GM12878 (cell line): Measurements from ENCODE around the gene RAB44. TPM values are rescaled to one million over a fixed set of nuclear protein-coding genes. Genes with fewer than 3 reads are reported as not detected.

Experiments used
- BHLHE40 ChIP-seq, 2 experiments: fragments of 450-650 bp in 1 of 2; IDR thresholded peaks; 2 replicates each; pipeline ENCODE4 v1.6.1; 2011 to 2017; ENCODE audit warnings: low read depth in 2 of 2, borderline replicate concordance in 1 of 2, improper control_type of control experiment in 1 of 2, low read length in 1 of 2, mild to moderate bottlenecking in 1 of 2
- CBX3 ChIP-seq: fragments of 200-600 bp; sonication (generic); IDR thresholded peaks from 2 replicates; pipeline ENCODE4 v1.6.1; 2016; ENCODE audit warnings: low read depth, borderline replicate concordance
- CBX5 ChIP-seq: sonication (generic); IDR thresholded peaks from 2 replicates; pipeline ENCODE4 v1.6.1; 2016; ENCODE audit warnings: low read depth, moderate library complexity, mild to moderate bottlenecking, inconsistent platforms
- CHD1 ChIP-seq: IDR thresholded peaks from 2 replicates; pipeline ENCODE4 v1.6.1; 2012; ENCODE audit warnings: low read depth, low read length, improper control_type of control experiment
- CHD2 ChIP-seq: IDR thresholded peaks from 2 replicates; pipeline ENCODE4 v1.6.1; 2011; ENCODE audit warnings: low read depth, low read length, improper control_type of control experiment, borderline replicate concordance
- E2F4 ChIP-seq: IDR thresholded peaks from 2 replicates; pipeline ENCODE4 v1.6.1; 2012; ENCODE audit warnings: low read depth, low read length, improper control_type of control experiment
- EED ChIP-seq: sonication (generic); IDR thresholded peaks from 2 replicates; pipeline ENCODE4 v1.6.1; 2016; ENCODE audit warnings: antibody characterized with exemption, low read depth
- GABPA ChIP-seq: IDR thresholded peaks from 2 replicates; pipeline ENCODE4 v1.6.1; 2014; ENCODE audit warnings: antibody characterized with exemption, low read depth, mild to moderate bottlenecking, inconsistent platforms
- HCFC1 ChIP-seq: fragments of 150-350 bp; IDR thresholded peaks from 2 replicates; pipeline ENCODE4 v1.6.1; 2014; ENCODE audit warnings: low read length
- MAX ChIP-seq: IDR thresholded peaks from 2 replicates; pipeline ENCODE4 v1.6.1; 2012; ENCODE audit warnings: low read depth, low read length, improper control_type of control experiment
- MEF2B ChIP-seq: fragments of 450-650 bp; IDR thresholded peaks from 2 replicates; pipeline ENCODE4 v1.6.1; 2018; ENCODE audit warnings: mild to moderate bottlenecking, moderate library complexity; ENCODE audit not compliant: partially characterized antibody, poor library complexity, severe bottlenecking
- MTA3 ChIP-seq: IDR thresholded peaks from 2 replicates; pipeline ENCODE4 v1.6.1; 2012; ENCODE audit warnings: low read length, inconsistent platforms, borderline replicate concordance
- NBN ChIP-seq: fragments of 450-650 bp; IDR thresholded peaks from 2 replicates; pipeline ENCODE4 v1.6.1; 2016
- POLR2AphosphoS2 ChIP-seq: IDR thresholded peaks from 2 replicates; pipeline ENCODE4 v1.6.1; 2011; ENCODE audit warnings: low read depth, mild to moderate bottlenecking, low read length, improper control_type of control experiment, moderate library complexity
- RAD21 ChIP-seq: IDR thresholded peaks from 2 replicates; pipeline ENCODE4 v1.6.1; 2011; ENCODE audit warnings: mild to moderate bottlenecking, low read depth, low read length, moderate library complexity; ENCODE audit not compliant: insufficient read depth
- RB1 ChIP-seq: fragments of 450-650 bp; formaldehyde crosslinking; IDR thresholded peaks from 2 replicates; pipeline ENCODE4 v1.6.1; 2017; ENCODE audit warnings: mild to moderate bottlenecking, borderline replicate concordance
- RFX5 ChIP-seq: IDR thresholded peaks from 2 replicates; pipeline ENCODE4 v1.6.1; 2011; ENCODE audit warnings: low read depth, low read length, improper control_type of control experiment
- SIX5 ChIP-seq: IDR thresholded peaks from 2 replicates; pipeline ENCODE4 v1.6.1; 2011; ENCODE audit warnings: mild to moderate bottlenecking, low read depth, low read length, moderate library complexity; ENCODE audit not compliant: severe bottlenecking
- SMAD5 ChIP-seq: IDR thresholded peaks from 2 replicates; pipeline ENCODE4 v1.6.1; 2016; ENCODE audit warnings: antibody characterized with exemption, low read depth
- STAT1 ChIP-seq: fragments of 450-650 bp; conservative IDR thresholded peaks from 2 replicates; pipeline ENCODE4 v1.6.1; 2014; ENCODE audit warnings: antibody characterized with exemption, mild to moderate bottlenecking
- SUPT20H ChIP-seq: IDR thresholded peaks from 2 replicates; pipeline ENCODE4 v1.6.1; 2011; ENCODE audit warnings: low read depth, mild to moderate bottlenecking, low read length, moderate library complexity, borderline replicate concordance; ENCODE audit not compliant: control insufficient read depth
- SUZ12 ChIP-seq: fragments of 200-600 bp; sonication (generic); IDR thresholded peaks from one replicate; pipeline ENCODE4 v1.6.1; 2018; ENCODE audit warnings: antibody characterized with exemption, mild to moderate bottlenecking; ENCODE audit not compliant: unreplicated experiment
- TAF1 ChIP-seq: IDR thresholded peaks from 2 replicates; pipeline ENCODE4 v1.6.1; 2011; ENCODE audit warnings: mild to moderate bottlenecking, low read depth, low read length, borderline replicate concordance
- YY1 ChIP-seq: IDR thresholded peaks from 2 replicates; pipeline ENCODE4 v1.6.1; 2011; ENCODE audit warnings: low read depth, mild to moderate bottlenecking, low read length
- ZNF207 ChIP-seq: fragments of 450-650 bp; IDR thresholded peaks from 2 replicates; pipeline ENCODE4 v1.6.1; 2014; ENCODE audit warnings: antibody characterized with exemption, mild to moderate bottlenecking, borderline replicate concordance
- ZNF687 ChIP-seq: fragments of 450-650 bp; IDR thresholded peaks from 2 replicates; pipeline ENCODE4 v1.6.1; 2017; ENCODE audit warnings: mild to moderate bottlenecking, moderate library complexity
- ZSCAN29 ChIP-seq: fragments of 450-650 bp; IDR thresholded peaks from 2 replicates; pipeline ENCODE4 v1.6.1; 2017; ENCODE audit warnings: mild to moderate bottlenecking, moderate library complexity
- polyA plus RNA-seq, 11 experiments: library from polyadenylated mRNA; depleted of rRNA in 4 of 11; unstranded in 6 of 11; stranded (reverse) in 5 of 11; fragments of >200 nt; fragmentation: Nextera tagmentation in 4 of 11; fragmentation: Illumina TruSeq in 1 of 11; extraction: Ambion mirVana in 4 of 11; extraction: Trizol in 1 of 11; gene quantifications; 1 replicate in 1 of 11; 2 replicates in 10 of 11; pipeline versions ENCODE4 v1.2.1 to v1.2.3, GENCODE V29; 2011 to 2016; ENCODE audit warnings: inconsistent platforms in 2 of 11, missing spikeins in 2 of 11, low read depth in 1 of 11
- total RNA-seq, 4 experiments: library from RNA; depleted of rRNA in 3 of 4; stranded (reverse); fragments of >200 nt in 3 of 4; fragmentation: Illumina TruSeq in 1 of 4; extraction: Trizol in 1 of 4; gene quantifications; 2 replicates each; pipeline versions ENCODE4 v1.2.1 to v1.2.3, GENCODE V29; 2013 to 2021

The RAB44 gene
- total and polyA plus RNA-seq, 10 of the 15 experiments (the other 5 are each of a cell fraction or from before 2014, with no cell fraction given): 0.01 to 0.08 (median 0.05) TPM; not detected in 2

- no peak for TF ChIP-seq SUPT20H
- TF ChIP-seq EED: no peak; the same call in 1 of the 2 replicates
- TF ChIP-seq RAD21: peak; percentile 98
- TF ChIP-seq CHD1: no peak
- no peak for TF ChIP-seq TAF1
- TF ChIP-seq STAT1: no peak
- no peak for TF ChIP-seq SMAD5
- no peak for TF ChIP-seq SIX5
- no peak for TF ChIP-seq GABPA
- TF ChIP-seq MAX: no peak
- TF ChIP-seq ZNF207: 0 out of 2 replicates have a peak, but pooled peaks have one; percentile 37
- no peak for TF ChIP-seq HCFC1
- TF ChIP-seq YY1: peak; percentile 63; the same call in 1 of the 2 replicates
- no peak for TF ChIP-seq E2F4
- TF ChIP-seq CHD2: no peak
- TF ChIP-seq ZSCAN29: no peak
- no peak for TF ChIP-seq CBX5
- peak; percentile 36; the same call in 1 of the 2 replicates for TF ChIP-seq RB1
- peak; percentile 51; the same call in 1 of the 2 replicates for TF ChIP-seq NBN
- TF ChIP-seq POLR2AphosphoS2: no peak
- no peak for TF ChIP-seq CBX3
- TF ChIP-seq MTA3: no peak
- peak in 1 of 2 experiments; percentile 32; a peak in 1 of 4 replicates for TF ChIP-seq BHLHE40 (IDR thresholded peaks at IDR 0.05; ENCODE audit: borderline replicate concordance in 1 of 2, low read depth in 2 of 2, low read length in 1 of 2)
- TF ChIP-seq ZNF687: no peak
- no peak for TF ChIP-seq RFX5
- TF ChIP-seq SUZ12: no peak
- TF ChIP-seq MEF2B: peak; percentile 79
Observed at GRCh38 chr6:36765594-36766398, 68.2 kb downstream of the RAB44 start (continued).
